ENCODE results near the gene PSMD14.

Gene PSMD14

DNA sequence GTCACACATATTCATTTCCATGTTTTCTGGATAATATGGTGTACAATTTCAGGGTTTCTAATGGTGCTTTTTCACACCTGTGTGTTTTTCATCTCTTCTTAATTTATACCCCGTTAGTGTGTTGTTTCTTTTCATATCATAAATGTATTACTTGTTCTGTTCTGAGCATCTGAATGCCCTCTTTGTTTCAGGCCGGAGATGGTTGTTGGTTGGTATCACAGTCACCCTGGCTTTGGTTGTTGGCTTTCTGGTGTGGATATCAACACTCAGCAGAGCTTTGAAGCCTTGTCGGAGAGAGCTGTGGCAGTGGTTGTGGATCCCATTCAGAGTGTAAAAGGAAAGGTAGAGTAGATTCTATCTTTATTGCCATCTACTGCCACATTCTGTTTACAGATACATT, 62.8 kb downstream of the PSMD14 start:
- in situ Hi-C loops (cut with MboI; ENCODE audit: low pct_unique_long_range_greater_than_20kb, low sequenced_read_pairs, unreplicated experiment), result no loop called here
- DNase-seq (ENCODE audit: low spot score), result no peak
- no peak for TF ChIP-seq CTCF (IDR thresholded peaks at IDR 0.05; ENCODE audit: extremely low read depth, insufficient read depth, missing control alignments)

- TF ChIP-seq CTCF (IDR thresholded peaks at IDR 0.05; ENCODE audit: extremely low read depth, insufficient read depth, missing control alignments), result no peak
- no peak for DNase-seq (ENCODE audit: low spot score)
Measured at GRCh38 chr2:161371869-161372268, 63.6 kb downstream of the PSMD14 start.

DNA sequence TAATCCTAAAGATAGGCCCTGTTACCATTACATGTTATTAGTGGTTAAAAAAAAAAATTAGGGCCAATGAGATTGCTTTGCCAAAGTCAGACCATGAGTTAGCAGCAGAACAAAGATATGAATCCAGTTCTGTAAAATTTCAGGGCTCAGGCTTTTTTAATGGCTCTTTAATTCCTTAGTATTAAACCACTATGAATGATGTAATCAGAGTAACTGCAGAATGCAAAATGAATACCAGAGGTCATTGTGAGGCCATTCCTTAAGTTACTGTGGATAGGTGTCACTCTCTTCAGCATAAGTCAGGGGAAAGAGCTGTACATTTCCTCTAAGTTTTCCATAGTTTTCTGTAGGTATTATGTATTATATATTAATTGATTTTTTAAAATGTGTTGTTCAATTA, 65.7 kb downstream of the PSMD14 start:
- no peak for DNase-seq (ENCODE audit: low spot score)
- no peak for TF ChIP-seq CTCF (IDR thresholded peaks at IDR 0.05; ENCODE audit: extremely low read depth, insufficient read depth, missing control alignments)

More at GRCh38 chr2:161371869-161372268, 63.6 kb downstream of the PSMD14 start:
- in situ Hi-C loops (cut with MboI; ENCODE audit: low pct_unique_long_range_greater_than_20kb, low sequenced_read_pairs, unreplicated experiment), result no loop called here

DNA sequence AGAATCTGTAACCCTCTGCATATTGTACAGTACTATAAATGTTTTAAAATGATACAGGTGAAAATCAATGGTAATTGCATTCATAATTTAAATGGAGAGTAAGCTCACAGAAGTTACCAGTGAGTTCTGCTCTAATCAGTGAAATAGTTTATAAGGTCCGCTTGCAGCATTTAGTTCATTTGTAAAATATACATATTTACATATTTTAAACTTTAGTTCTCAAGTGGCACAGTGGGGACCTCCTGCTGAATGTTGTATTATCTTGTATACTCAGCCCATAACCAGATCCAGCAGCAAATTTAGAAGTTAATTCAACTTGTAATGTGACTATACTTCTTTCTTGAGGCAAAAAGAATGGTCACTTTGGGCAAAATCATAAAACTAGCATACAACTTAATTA, 66.2 kb downstream of the PSMD14 start:
- no peak for DNase-seq (ENCODE audit: low spot score)
- no peak for TF ChIP-seq CTCF (IDR thresholded peaks at IDR 0.05; ENCODE audit: extremely low read depth, insufficient read depth, missing control alignments)
- in situ Hi-C loops (cut with MboI; ENCODE audit: low pct_unique_long_range_greater_than_20kb, low sequenced_read_pairs, unreplicated experiment), result no loop called here

More for the DNA sequence above, 65.7 kb downstream of the PSMD14 start:
- in situ Hi-C loops (cut with MboI; ENCODE audit: low pct_unique_long_range_greater_than_20kb, low sequenced_read_pairs, unreplicated experiment), result no loop called here

- no peak for DNase-seq (ENCODE audit: low spot score)
- in situ Hi-C loops (cut with MboI; ENCODE audit: low pct_unique_long_range_greater_than_20kb, low sequenced_read_pairs, unreplicated experiment), result no loop called here
Measured at GRCh38 chr2:161379740-161380139, 71.5 kb downstream of the PSMD14 start.

GRCh38 chr2:161381546-161381945, 73.3 kb downstream of the PSMD14 start:
- TF ChIP-seq CTCF (IDR thresholded peaks at IDR 0.05; ENCODE audit: extremely low read depth, insufficient read depth, missing control alignments), result no peak

More at GRCh38 chr2:161379740-161380139, 71.5 kb downstream of the PSMD14 start:
- no peak for TF ChIP-seq CTCF (IDR thresholded peaks at IDR 0.05; ENCODE audit: extremely low read depth, insufficient read depth, missing control alignments)

GRCh38 chr2:161382747-161383146, 74.5 kb downstream of the PSMD14 start:
- TF ChIP-seq CTCF (IDR thresholded peaks at IDR 0.05; ENCODE audit: extremely low read depth, insufficient read depth, missing control alignments), result no peak
- in situ Hi-C loops (cut with MboI; ENCODE audit: low pct_unique_long_range_greater_than_20kb, low sequenced_read_pairs, unreplicated experiment), result no loop called here
- DNase-seq (ENCODE audit: low spot score), result no peak

More at GRCh38 chr2:161381546-161381945, 73.3 kb downstream of the PSMD14 start:
- no peak for DNase-seq (ENCODE audit: low spot score)
- in situ Hi-C loops (cut with MboI; ENCODE audit: low pct_unique_long_range_greater_than_20kb, low sequenced_read_pairs, unreplicated experiment), result no loop called here
